Measurements from ENCODE around the gene KRTAP12-4. TPM values are rescaled to one million over a fixed set of nuclear protein-coding genes. Genes with fewer than 3 reads are reported as not detected.

KRTAP12-4 gene
- total and polyA plus RNA-seq, 9 of the 15 experiments (the other 6 are each of a cell fraction or from before 2014, with no cell fraction given) = not detected

- TF ChIP-seq ZNF639 (CRISPR knock-in tag; conservative IDR thresholded peaks at IDR 0.05 in 1 of 2, IDR thresholded peaks at IDR 0.05 in 1 of 2) = no peak
- TF ChIP-seq SAP30 (IDR thresholded peaks at IDR 0.05; ENCODE audit: borderline replicate concordance, insufficient read depth, low read depth, low read length, poor library complexity, severe bottlenecking) = no peak
- TF ChIP-seq RBM25 (IDR thresholded peaks at IDR 0.05; ENCODE audit: low read depth, low read length, severe bottlenecking) = peak; percentile 75
- TF ChIP-seq PPARD (CRISPR knock-in tag; IDR thresholded peaks at IDR 0.05) = no peak
Measured at GRCh38 chr21:44692798-44693512, 38.5 kb upstream of the KRTAP12-4 start (continued).

- H3K79me2 ChIP-seq (ENCODE audit: control insufficient read depth, insufficient read depth, low read length) = no peaks in the 10 kb centered on the region
- H2AFZ ChIP-seq (ENCODE audit: low read depth, low read length) = no peak overlapping the region
- BruUV-seq (replicated peaks) = no TSS peak
- DNase-seq (ENCODE audit: extremely low read depth in 1 of 4, low spot score in 3 of 4) (no peak), ATAC-seq (no peak), FAIRE-seq (no peak)
- H3K4me3 ChIP-seq = no peak overlapping the region
- no peak overlapping the region for H3K4me2 ChIP-seq (ENCODE audit: insufficient read depth, low read length)
- no peak overlapping the region for H3K9ac ChIP-seq (ENCODE audit: insufficient read depth in 1 of 2, low read depth in 2 of 2, low read length in 2 of 2)
- no peaks in the 10 kb centered on the region for H3K36me3 ChIP-seq (ENCODE audit: control insufficient read depth, insufficient read depth, low read length)
- in situ Hi-C loops (cut with MboI) = no loop called here
- ChIA-PET CTCF (ENCODE audit: low intra/inter-chr PET ratio) (no interaction called here), POLR2A (interaction anchor here (0.6 to 1.6 kb wide), 4 partner anchors 10 to 142 kb away, joined by 3 to 5 read pairs (median 4); partner anchors contain the start of genes KRTAP12-1 and UBE2G2)
- no peak overlapping the region for H3K27ac ChIP-seq (ENCODE audit: extremely low read depth, low read depth, low read length)
- 0 out of 2 replicates have a peak, but pooled peaks cover 4% of the 10 kb centered on the region for H4K20me1 ChIP-seq (replicated peaks; ENCODE audit: control insufficient read depth, insufficient read depth, low read length)
- intact Hi-C loops (cut with micrococcal nuclease) = no loop called here
- H3K9me1 ChIP-seq (ENCODE audit: control insufficient read depth, insufficient read depth, low read length) = no peaks in the 10 kb centered on the region
- no peaks in the 10 kb centered on the region for H3K4me1 ChIP-seq (replicated peaks in 1 of 2; ENCODE audit: control insufficient read depth in 2 of 2, insufficient read depth in 2 of 2, low read length in 2 of 2)
- H3K9me3 ChIP-seq (replicated peaks; ENCODE audit: control insufficient read depth, insufficient read depth, low read depth, low read length) = no peaks in the 10 kb centered on the region; the same call in 1 of the 2 replicates
- peaks cover 22 to 44% of the 10 kb centered on the region in 2 experiments for H3K27me3 ChIP-seq (ENCODE audit: control insufficient read depth in 2 of 2, insufficient read depth in 2 of 2, low read length in 2 of 2)
- 0% methylated on average over 2 of the region's 2 CpGs for WGBS (ENCODE audit: insufficient coverage, low coverage, missing lambda C conversion rate)
- TF ChIP-seq ARID1B (IDR thresholded peaks at IDR 0.05) (no peak), PHF8 (IDR thresholded peaks at IDR 0.05; ENCODE audit: borderline replicate concordance, low read length) (no peak), ZC3H4 (CRISPR knock-in tag; IDR thresholded peaks at IDR 0.05; ENCODE audit: borderline replicate concordance) (no peak), ZNF174 (CRISPR knock-in tag; IDR thresholded peaks at IDR 0.05) (no peak), PHB2 (IDR thresholded peaks at IDR 0.05; ENCODE audit: low read depth) (no peak), ZBTB26 (CRISPR knock-in tag; IDR thresholded peaks at IDR 0.05) (no peak), TCF3 (CRISPR knock-in tag; IDR thresholded peaks at IDR 0.05) (no peak), ZNF766 (CRISPR knock-in tag; conservative IDR thresholded peaks at IDR 0.05) (no peak), DEAF1 (CRISPR knock-in tag; IDR thresholded peaks at IDR 0.05) (no peak), MECOM (CRISPR knock-in tag; IDR thresholded peaks at IDR 0.05) (no peak), ZNF785 (CRISPR knock-in tag; IDR thresholded peaks at IDR 0.05) (no peak), THRAP3 (IDR thresholded peaks at IDR 0.05; ENCODE audit: borderline replicate concordance) (no peak), BRD9 (IDR thresholded peaks at IDR 0.05; ENCODE audit: low read depth, partially characterized antibody) (no peak)
Measured at GRCh38 chr21:44691686-44692085, 37.2 kb upstream of the KRTAP12-4 start.
